Measurements from ENCODE around the gene COLEC12.

Gene COLEC12

DNA sequence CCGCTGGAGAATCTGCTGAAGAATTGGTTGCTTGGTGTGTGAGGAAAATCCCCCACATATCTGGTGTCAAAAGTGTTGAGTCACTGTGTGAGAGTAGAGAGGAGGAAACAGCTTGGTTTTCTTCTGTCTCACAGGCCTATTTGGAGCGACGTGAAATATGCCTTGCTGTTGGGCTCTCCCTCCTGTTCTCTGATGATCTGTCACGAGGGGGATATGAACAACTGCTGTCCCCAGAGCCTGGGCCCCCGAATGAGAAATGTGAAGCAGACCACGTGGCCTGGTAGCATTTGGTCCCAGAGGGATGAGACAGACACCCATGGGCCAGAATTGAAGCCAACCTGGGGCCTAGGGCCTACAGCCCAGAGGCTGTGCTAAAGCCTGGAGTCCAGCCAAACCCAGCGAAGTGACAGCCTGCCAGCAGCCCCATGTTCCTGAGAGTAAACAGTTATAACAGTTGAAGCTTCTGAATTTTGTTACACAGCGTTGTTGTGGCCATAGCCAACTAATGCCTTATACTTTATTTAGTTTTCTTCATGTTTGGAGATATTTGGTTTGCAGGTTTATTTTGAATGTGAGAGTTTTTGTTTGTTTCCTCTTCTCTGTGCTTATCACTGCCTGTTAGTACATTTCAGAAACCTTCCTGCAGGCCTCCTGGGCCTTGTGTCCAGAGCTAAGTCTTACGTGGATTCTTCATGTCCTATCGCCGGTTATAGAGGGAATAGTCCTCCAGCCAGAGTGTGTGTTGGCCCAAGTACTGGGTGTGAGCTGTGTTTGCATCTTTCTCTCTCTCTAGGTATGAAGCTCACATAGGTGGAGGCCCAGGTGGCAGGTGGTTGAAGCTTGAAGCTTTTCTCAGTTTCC lies 18.7 kb upstream of the COLEC12 start:
- Histone ChIP-seq H3K9ac (ENCODE audit: low read depth, low read length) (no peak overlapping the region), H3K9me3 (ENCODE audit: control insufficient read depth, insufficient read depth, low read length) (no peaks in the 10 kb centered on the region)

GRCh38 chr18:518081-518480 lies 17.6 kb upstream of the COLEC12 start:
- H3K27me3 ChIP-seq (ENCODE audit: control insufficient read depth, insufficient read depth, low read length) = no peaks in the 10 kb centered on the region
- H3K9me3 ChIP-seq (ENCODE audit: control insufficient read depth, insufficient read depth, low read length) = no peaks in the 10 kb centered on the region
- H3K4me1 ChIP-seq (ENCODE audit: control insufficient read depth, insufficient read depth, low read length) = peaks cover 6% of the 10 kb centered on the region
- H3K36me3 ChIP-seq (ENCODE audit: control insufficient read depth, insufficient read depth, low read length) = no peaks in the 10 kb centered on the region
- no peak overlapping the region for H3K4me3 ChIP-seq (ENCODE audit: low read depth, low read length)
- no peak overlapping the region for H3K9ac ChIP-seq (ENCODE audit: low read depth, low read length)

More for the DNA sequence above, 18.7 kb upstream of the COLEC12 start:
- Histone ChIP-seq H3K27me3 (ENCODE audit: control insufficient read depth, insufficient read depth, low read length) (no peaks in the 10 kb centered on the region), H3K36me3 (ENCODE audit: control insufficient read depth, insufficient read depth, low read length) (no peaks in the 10 kb centered on the region), H3K4me1 (ENCODE audit: control insufficient read depth, insufficient read depth, low read length) (peaks cover 6% of the 10 kb centered on the region), H3K4me3 (ENCODE audit: low read depth, low read length) (no peak overlapping the region)

GRCh38 chr18:515838-516237 lies 15.3 kb upstream of the COLEC12 start:
- peaks cover 6% of the 10 kb centered on the region for H3K4me1 ChIP-seq (ENCODE audit: control insufficient read depth, insufficient read depth, low read length)
- no peaks in the 10 kb centered on the region for H3K27me3 ChIP-seq (ENCODE audit: control insufficient read depth, insufficient read depth, low read length)
- no peaks in the 10 kb centered on the region for H3K36me3 ChIP-seq (ENCODE audit: control insufficient read depth, insufficient read depth, low read length)
- no peak overlapping the region for H3K9ac ChIP-seq (ENCODE audit: low read depth, low read length)
- no peaks in the 10 kb centered on the region for H3K9me3 ChIP-seq (ENCODE audit: control insufficient read depth, insufficient read depth, low read length)
- no peak overlapping the region for H3K4me3 ChIP-seq (ENCODE audit: low read depth, low read length)

- H3K4me1 ChIP-seq (ENCODE audit: control insufficient read depth, insufficient read depth, low read length) = peaks cover 6% of the 10 kb centered on the region
- H3K9me3 ChIP-seq (ENCODE audit: control insufficient read depth, insufficient read depth, low read length) = no peaks in the 10 kb centered on the region
These were observed 14.8 kb upstream of the COLEC12 start for GRCh38 chr18:515156-515815.

DNA sequence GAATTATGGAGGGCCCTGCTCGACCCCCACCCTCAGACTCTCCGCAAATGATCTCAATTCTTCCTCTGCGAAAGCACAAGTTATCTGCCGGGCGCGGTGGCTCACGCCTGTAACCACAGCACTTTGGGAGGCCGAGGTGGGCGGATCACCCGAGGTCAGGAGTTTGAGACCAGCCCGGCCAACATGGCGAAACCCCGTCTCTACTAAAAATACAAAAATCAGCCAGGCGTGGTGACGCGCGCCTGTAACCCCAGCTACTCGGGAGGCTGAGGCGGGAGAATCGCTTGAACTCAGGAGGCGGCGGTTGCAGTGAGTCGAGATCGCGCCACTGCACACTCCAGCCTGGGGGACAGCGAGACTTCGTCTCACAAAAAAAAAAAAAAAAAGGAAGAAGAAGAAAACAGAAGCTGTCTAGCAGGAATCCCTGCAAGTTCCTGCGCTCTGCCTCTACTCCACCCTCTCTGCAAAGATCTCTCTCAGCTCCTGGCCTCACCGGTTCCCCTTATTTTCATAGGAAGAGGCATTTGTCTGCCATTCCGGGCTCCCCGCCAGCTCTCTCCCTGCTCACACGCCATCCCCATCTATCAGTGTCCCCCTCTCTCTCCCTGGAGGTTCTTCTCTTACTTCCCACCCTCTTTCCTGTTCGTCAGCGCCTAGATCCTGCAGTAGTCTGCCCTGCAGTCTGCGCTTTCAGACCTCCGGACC lies 13.5 kb upstream of the COLEC12 start:
- Histone ChIP-seq H3K4me1 (ENCODE audit: control insufficient read depth, insufficient read depth, low read length) (peaks cover 6% of the 10 kb centered on the region), H3K9ac (ENCODE audit: low read depth, low read length) (no peak overlapping the region), H3K36me3 (ENCODE audit: control insufficient read depth, insufficient read depth, low read length) (no peaks in the 10 kb centered on the region), H3K4me3 (ENCODE audit: low read depth, low read length) (no peak overlapping the region), H3K27me3 (ENCODE audit: control insufficient read depth, insufficient read depth, low read length) (no peaks in the 10 kb centered on the region), H3K9me3 (ENCODE audit: control insufficient read depth, insufficient read depth, low read length) (no peaks in the 10 kb centered on the region)

More at GRCh38 chr18:515156-515815, 14.8 kb upstream of the COLEC12 start:
- no peaks in the 10 kb centered on the region for H3K36me3 ChIP-seq (ENCODE audit: control insufficient read depth, insufficient read depth, low read length)
- no peak overlapping the region for H3K4me3 ChIP-seq (ENCODE audit: low read depth, low read length)
- no peak overlapping the region for H3K9ac ChIP-seq (ENCODE audit: low read depth, low read length)
- H3K27me3 ChIP-seq (ENCODE audit: control insufficient read depth, insufficient read depth, low read length) = no peaks in the 10 kb centered on the region

DNA sequence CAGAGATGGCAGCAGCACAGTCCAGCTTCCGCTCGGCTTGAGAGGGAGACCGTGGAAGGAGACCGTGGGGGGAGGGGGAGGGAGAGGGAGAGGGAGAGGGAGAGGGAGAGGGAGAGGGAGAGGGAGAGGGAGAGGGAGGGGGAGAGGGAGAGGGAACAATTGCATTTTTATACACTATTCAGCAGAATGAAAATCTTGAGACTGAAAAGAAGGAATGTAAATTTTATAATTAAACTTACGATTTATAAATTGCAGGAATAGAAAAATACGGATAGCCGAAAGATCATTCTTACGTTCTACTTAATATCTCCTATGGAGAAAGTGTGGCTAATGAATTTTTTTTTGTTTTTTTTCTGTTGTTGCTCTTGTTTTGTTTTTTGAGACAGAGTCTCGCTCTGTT lies 12.5 kb upstream of the COLEC12 start:
- H3K27me3 ChIP-seq (ENCODE audit: control insufficient read depth, insufficient read depth, low read length) = no peaks in the 10 kb centered on the region
- no peak overlapping the region for H3K9ac ChIP-seq (ENCODE audit: low read depth, low read length)
- H3K9me3 ChIP-seq (ENCODE audit: control insufficient read depth, insufficient read depth, low read length) = no peaks in the 10 kb centered on the region
- no peaks in the 10 kb centered on the region for H3K36me3 ChIP-seq (ENCODE audit: control insufficient read depth, insufficient read depth, low read length)
- H3K4me3 ChIP-seq (ENCODE audit: low read depth, low read length) = no peak overlapping the region
- H3K4me1 ChIP-seq (ENCODE audit: control insufficient read depth, insufficient read depth, low read length) = peaks cover 6% of the 10 kb centered on the region

- H3K9me3 ChIP-seq (ENCODE audit: control insufficient read depth, insufficient read depth, low read length) = no peaks in the 10 kb centered on the region
- no peaks in the 10 kb centered on the region for H3K36me3 ChIP-seq (ENCODE audit: control insufficient read depth, insufficient read depth, low read length)
- no peak overlapping the region for H3K4me3 ChIP-seq (ENCODE audit: low read depth, low read length)
- peaks cover 13% of the 10 kb centered on the region for H3K27me3 ChIP-seq (ENCODE audit: control insufficient read depth, insufficient read depth, low read length)
- no peak overlapping the region for H3K9ac ChIP-seq (ENCODE audit: low read depth, low read length)
- H3K4me1 ChIP-seq (ENCODE audit: control insufficient read depth, insufficient read depth, low read length) = no peaks in the 10 kb centered on the region
These were observed 8.3 kb upstream of the COLEC12 start for GRCh38 chr18:508835-509234.

DNA sequence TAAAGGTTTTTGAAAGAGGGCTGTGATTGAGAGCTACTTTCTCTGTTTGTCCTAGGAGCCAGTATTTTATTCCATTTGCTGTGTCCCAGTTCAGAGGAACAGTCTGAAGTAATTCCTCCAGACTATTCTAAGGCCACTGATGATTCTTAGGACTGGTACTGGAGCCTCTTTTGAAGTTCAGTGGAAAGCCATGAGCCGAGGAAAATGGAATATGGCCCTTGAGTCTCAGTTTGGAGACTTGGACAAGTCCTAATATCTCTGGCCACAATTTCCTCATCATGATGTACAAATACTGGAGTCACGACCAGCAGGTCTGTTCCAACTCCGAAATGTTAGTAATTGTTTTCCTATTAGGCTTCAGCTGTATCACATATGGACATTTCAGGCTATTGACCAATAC lies 7.1 kb upstream of the COLEC12 start:
- Histone ChIP-seq H3K4me3 (ENCODE audit: low read depth, low read length) (no peak overlapping the region), H3K9me3 (ENCODE audit: control insufficient read depth, insufficient read depth, low read length) (no peaks in the 10 kb centered on the region), H3K27me3 (ENCODE audit: control insufficient read depth, insufficient read depth, low read length) (peaks cover 19% of the 10 kb centered on the region), H3K9ac (ENCODE audit: low read depth, low read length) (no peak overlapping the region), H3K4me1 (ENCODE audit: control insufficient read depth, insufficient read depth, low read length) (no peaks in the 10 kb centered on the region), H3K36me3 (ENCODE audit: control insufficient read depth, insufficient read depth, low read length) (no peaks in the 10 kb centered on the region)

- no peak overlapping the region for H3K4me3 ChIP-seq (ENCODE audit: low read depth, low read length)
- H3K4me1 ChIP-seq (ENCODE audit: control insufficient read depth, insufficient read depth, low read length) = no peaks in the 10 kb centered on the region
- H3K27me3 ChIP-seq (ENCODE audit: control insufficient read depth, insufficient read depth, low read length) = peaks cover 24% of the 10 kb centered on the region
- H3K9ac ChIP-seq (ENCODE audit: low read depth, low read length) = no peak overlapping the region
- H3K9me3 ChIP-seq (ENCODE audit: control insufficient read depth, insufficient read depth, low read length) = no peaks in the 10 kb centered on the region
- no peaks in the 10 kb centered on the region for H3K36me3 ChIP-seq (ENCODE audit: control insufficient read depth, insufficient read depth, low read length)
These were observed 6.3 kb upstream of the COLEC12 start for GRCh38 chr18:506801-507200.

DNA sequence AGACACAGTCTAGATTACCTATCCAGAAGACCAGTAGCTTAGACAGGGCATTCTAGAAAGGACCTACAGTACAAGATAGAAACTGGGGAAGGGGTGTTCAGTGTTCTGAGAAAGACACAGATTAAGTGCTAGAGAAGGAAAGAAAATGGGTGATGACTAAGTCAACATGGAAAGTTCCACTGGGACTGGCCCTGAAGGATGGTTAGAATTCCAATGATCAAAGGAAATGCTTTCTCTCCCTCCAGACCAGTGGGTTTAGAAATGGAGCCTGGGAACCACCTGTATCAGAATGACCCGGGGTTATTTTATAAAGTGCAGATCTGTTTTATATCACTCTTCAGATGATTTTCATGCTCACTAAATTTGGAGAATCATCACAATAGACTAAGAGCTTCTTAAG lies 5.8 kb upstream of the COLEC12 start:
- no peak overlapping the region for H3K4me3 ChIP-seq (ENCODE audit: low read depth, low read length)
- no peak overlapping the region for H3K9ac ChIP-seq (ENCODE audit: low read depth, low read length)
- H3K9me3 ChIP-seq (ENCODE audit: control insufficient read depth, insufficient read depth, low read length) = no peaks in the 10 kb centered on the region
- no peaks in the 10 kb centered on the region for H3K4me1 ChIP-seq (ENCODE audit: control insufficient read depth, insufficient read depth, low read length)
- H3K36me3 ChIP-seq (ENCODE audit: control insufficient read depth, insufficient read depth, low read length) = no peaks in the 10 kb centered on the region
- peaks cover 30% of the 10 kb centered on the region for H3K27me3 ChIP-seq (ENCODE audit: control insufficient read depth, insufficient read depth, low read length)

DNA sequence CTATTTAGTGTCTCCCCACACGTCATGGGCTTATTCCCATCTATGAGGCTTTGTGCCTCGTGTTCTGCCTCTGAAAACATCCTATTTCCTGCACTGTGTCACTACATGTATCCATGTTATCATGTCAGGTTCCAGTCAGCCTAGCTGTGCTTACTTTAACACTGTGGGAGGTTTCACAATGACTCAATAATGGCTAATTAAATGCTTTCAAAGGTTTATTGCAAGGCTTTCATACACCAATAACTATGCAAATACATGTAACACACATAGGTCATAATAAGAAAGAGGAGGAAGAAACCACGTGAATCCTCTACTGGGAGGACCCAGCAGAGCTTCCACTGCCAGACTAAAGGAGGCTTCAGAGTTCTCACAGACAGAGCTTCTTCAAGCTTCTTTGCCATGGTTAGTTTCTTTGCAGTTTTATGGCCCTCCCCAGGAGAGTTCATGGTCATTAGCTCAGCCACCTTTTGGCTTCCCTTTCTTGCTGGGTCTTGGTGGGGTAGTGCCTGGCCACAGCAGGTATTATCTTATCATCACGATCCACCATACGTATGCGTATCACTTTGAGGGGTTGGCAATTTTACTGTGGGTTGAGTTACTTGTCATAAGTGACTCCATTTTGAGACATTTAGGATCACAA lies 5.1 kb upstream of the COLEC12 start:
- H3K9ac ChIP-seq (ENCODE audit: low read depth, low read length) = no peak overlapping the region
- H3K9me3 ChIP-seq (ENCODE audit: control insufficient read depth, insufficient read depth, low read length) = no peaks in the 10 kb centered on the region
- H3K27me3 ChIP-seq (ENCODE audit: control insufficient read depth, insufficient read depth, low read length) = peaks cover 36% of the 10 kb centered on the region
- no peak overlapping the region for H3K4me3 ChIP-seq (ENCODE audit: low read depth, low read length)
- H3K4me1 ChIP-seq (ENCODE audit: control insufficient read depth, insufficient read depth, low read length) = no peaks in the 10 kb centered on the region
- no peaks in the 10 kb centered on the region for H3K36me3 ChIP-seq (ENCODE audit: control insufficient read depth, insufficient read depth, low read length)
